ENCODE results near the gene NAA25.

GRCh38 chr12:112133418-112133817 lies 24.8 kb upstream of the NAA25 start:
- TF ChIP-seq, protein P1, sequence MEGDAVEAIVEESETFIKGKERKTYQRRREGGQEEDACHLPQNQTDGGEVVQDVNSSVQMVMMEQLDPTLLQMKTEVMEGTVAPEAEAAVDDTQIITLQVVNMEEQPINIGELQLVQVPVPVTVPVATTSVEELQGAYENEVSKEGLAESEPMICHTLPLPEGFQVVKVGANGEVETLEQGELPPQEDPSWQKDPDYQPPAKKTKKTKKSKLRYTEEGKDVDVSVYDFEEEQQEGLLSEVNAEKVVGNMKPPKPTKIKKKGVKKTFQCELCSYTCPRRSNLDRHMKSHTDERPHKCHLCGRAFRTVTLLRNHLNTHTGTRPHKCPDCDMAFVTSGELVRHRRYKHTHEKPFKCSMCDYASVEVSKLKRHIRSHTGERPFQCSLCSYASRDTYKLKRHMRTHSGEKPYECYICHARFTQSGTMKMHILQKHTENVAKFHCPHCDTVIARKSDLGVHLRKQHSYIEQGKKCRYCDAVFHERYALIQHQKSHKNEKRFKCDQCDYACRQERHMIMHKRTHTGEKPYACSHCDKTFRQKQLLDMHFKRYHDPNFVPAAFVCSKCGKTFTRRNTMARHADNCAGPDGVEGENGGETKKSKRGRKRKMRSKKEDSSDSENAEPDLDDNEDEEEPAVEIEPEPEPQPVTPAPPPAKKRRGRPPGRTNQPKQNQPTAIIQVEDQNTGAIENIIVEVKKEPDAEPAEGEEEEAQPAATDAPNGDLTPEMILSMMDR (conservative IDR thresholded peaks at IDR 0.05; ENCODE audit: low read depth, low read length): no peak
- TF ChIP-seq POLR2A (IDR thresholded peaks at IDR 0.05; ENCODE audit: low read depth, low read length) (no peak), RAD21 (IDR thresholded peaks at IDR 0.05; ENCODE audit: low read length) (no peak), MXI1 (IDR thresholded peaks at IDR 0.05; ENCODE audit: borderline replicate concordance, low read depth, low read length) (no peak), MAZ (IDR thresholded peaks at IDR 0.05; ENCODE audit: borderline replicate concordance, low read depth, low read length) (no peak), CEBPB (IDR thresholded peaks at IDR 0.05; ENCODE audit: low read depth, low read length) (no peak), MAFK (IDR thresholded peaks at IDR 0.05; ENCODE audit: low read depth, low read length) (no peak), NFE2L2 (IDR thresholded peaks at IDR 0.05; ENCODE audit: low read depth, low read length) (no peak), FOS (IDR thresholded peaks at IDR 0.05; ENCODE audit: low read depth, low read length) (no peak), USF2 (IDR thresholded peaks at IDR 0.05; ENCODE audit: low read depth, low read length) (no peak), SMC3 (IDR thresholded peaks at IDR 0.05; ENCODE audit: low read depth, low read length) (no peak), BHLHE40 (IDR thresholded peaks at IDR 0.05; ENCODE audit: low read depth, low read length) (no peak)
- TF ChIP-seq, protein P2, sequence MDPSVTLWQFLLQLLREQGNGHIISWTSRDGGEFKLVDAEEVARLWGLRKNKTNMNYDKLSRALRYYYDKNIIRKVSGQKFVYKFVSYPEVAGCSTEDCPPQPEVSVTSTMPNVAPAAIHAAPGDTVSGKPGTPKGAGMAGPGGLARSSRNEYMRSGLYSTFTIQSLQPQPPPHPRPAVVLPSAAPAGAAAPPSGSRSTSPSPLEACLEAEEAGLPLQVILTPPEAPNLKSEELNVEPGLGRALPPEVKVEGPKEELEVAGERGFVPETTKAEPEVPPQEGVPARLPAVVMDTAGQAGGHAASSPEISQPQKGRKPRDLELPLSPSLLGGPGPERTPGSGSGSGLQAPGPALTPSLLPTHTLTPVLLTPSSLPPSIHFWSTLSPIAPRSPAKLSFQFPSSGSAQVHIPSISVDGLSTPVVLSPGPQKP (IDR thresholded peaks at IDR 0.05; ENCODE audit: borderline replicate concordance, low read depth, low read length): no peak

Measured in IMR-90 (cell line).